ENCODE data around the gene UBE2D2.

The UBE2D2 gene

DNA sequence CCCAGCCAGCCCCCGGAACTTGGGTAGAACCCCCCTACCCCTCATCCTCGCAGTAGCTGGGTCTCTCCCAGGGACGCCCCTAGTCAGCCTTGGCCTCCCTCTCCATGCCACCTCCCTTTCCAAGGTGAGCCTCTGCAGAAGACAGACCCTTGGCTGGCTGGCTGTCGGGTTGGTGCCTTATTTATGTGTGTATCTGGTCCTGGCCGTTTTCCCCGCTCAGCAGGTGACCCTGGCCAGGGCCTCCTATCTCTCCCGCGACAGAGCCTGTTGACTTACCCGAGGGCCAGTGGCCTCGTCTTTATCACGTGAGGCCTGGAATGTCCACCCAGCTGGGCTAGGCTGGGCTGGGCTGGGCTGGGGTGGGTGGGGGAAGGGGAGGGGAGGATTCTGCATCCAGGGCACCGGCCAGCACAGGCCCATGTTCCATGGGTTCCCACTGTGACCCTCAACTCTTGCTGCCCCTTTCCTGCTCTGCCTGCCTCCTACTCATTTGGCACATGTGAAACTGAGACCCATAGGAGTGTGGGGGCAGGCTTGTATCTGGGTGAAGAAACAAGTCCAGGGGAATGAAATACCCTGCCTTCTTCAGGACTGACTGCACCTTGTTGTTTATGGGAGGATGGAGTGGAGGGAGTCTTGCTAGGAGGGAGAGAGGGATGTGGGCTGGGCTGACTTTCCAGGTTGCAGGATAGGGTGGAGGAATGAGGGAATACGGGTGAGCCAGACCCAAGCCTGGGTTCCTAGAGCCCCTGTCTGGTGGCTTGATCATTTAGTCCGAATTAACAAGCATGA, 90.1 kb downstream of the UBE2D2 start:
- H3K27ac ChIP-seq, result no peak overlapping the region
- TF ChIP-seq, protein P1, sequence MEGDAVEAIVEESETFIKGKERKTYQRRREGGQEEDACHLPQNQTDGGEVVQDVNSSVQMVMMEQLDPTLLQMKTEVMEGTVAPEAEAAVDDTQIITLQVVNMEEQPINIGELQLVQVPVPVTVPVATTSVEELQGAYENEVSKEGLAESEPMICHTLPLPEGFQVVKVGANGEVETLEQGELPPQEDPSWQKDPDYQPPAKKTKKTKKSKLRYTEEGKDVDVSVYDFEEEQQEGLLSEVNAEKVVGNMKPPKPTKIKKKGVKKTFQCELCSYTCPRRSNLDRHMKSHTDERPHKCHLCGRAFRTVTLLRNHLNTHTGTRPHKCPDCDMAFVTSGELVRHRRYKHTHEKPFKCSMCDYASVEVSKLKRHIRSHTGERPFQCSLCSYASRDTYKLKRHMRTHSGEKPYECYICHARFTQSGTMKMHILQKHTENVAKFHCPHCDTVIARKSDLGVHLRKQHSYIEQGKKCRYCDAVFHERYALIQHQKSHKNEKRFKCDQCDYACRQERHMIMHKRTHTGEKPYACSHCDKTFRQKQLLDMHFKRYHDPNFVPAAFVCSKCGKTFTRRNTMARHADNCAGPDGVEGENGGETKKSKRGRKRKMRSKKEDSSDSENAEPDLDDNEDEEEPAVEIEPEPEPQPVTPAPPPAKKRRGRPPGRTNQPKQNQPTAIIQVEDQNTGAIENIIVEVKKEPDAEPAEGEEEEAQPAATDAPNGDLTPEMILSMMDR (conservative IDR thresholded peaks at IDR 0.05), result no peak
- no peak for TF ChIP-seq ZFX (IDR thresholded peaks at IDR 0.05)

DNA sequence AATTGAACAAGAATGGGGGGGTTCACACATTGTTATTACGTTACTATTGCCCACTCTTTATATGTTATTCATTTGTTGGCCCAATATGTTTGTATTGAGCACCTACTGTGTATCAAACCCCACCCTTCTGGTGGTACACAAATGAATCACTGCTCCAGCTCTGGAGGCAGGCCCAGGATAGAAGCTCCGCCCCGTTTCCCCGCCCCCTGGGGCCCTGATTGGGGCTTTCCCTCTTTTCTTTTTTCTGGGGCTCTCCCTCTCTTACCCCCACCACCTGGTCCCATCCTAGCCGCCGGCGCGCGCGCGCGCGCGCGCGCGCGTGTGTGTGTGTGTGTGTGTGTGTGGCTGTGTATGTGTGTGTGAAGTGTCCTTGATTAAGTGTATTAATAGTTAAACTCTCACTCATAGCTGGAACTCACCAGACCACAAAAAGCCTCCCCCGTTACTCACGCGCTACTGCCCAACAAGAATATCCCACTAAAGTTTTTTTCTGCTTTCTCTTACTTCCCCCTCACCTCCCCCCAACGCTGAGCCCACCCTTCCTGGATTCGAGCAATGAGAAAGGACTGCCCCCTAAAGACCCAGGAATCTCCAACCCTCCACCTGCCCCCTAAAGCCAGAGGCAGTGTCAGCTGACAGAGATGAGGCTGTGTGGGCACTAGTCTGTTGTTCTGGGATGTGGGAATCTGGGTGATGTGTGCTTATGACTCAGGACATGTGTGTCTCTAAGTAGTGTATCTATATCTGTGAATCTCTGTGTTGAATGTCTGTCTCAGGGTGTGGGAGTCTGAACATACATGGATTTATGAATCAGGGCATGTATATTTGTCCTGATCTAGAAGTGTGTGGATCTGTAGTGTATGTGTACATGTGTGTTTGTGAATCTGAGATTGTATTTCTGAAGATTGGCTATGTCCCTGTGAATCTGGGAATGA, 91.0 kb downstream of the UBE2D2 start:
- TF ChIP-seq ZFX (IDR thresholded peaks at IDR 0.05), result no peak
- TF ChIP-seq, protein P1 (conservative IDR thresholded peaks at IDR 0.05), result no peak
- H3K27ac ChIP-seq, result no peak overlapping the region

DNA sequence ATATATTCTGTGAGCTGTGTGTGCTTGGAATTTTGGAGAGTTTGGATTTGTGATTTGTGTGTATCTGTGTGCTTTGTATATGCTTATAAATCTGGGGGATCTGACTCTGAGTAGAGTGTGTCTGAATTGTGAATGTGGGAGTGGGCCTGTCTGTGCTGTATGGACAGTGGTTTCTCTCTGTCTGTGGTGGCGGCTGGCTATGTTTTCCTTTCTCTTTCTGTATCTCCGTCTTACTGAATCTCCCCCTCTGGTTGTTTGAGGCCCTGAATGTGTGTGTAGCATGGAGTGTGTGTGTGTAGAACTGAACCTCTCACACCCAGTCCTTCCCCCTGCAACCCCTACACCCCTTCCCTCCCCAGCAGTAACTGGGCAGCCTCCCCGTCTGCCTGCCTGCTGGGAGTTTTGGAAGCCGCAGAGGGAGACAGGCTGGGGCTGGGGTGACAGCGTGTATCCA, 91.7 kb downstream of the UBE2D2 start:
- TF ChIP-seq ZFX (IDR thresholded peaks at IDR 0.05), result no peak
- H3K27ac ChIP-seq, result no peak overlapping the region

DNA sequence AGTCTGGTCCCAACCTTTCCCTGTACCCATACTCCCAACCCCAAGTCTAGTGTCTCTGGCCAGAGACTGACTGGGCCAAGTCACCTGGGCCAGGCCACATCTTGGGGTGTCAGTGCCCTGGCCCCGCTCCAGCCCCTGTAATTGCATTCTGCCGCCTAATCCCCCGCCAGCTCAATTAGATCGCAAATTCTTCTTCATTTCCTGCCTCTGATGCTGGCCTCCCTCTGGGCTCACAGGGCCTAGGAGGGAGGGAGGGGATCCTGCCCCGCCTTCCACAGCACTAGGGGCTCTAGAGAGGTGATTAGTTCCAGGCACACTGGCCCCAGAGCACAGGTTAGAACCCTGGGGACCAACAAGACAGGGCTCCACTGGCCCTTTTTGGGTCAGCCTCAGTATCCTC, 92.5 kb downstream of the UBE2D2 start:
- TF ChIP-seq, protein P1 (conservative IDR thresholded peaks at IDR 0.05), result no peak
- TF ChIP-seq ZFX (IDR thresholded peaks at IDR 0.05), result no peak
- H3K27ac ChIP-seq, result no peak overlapping the region

DNA sequence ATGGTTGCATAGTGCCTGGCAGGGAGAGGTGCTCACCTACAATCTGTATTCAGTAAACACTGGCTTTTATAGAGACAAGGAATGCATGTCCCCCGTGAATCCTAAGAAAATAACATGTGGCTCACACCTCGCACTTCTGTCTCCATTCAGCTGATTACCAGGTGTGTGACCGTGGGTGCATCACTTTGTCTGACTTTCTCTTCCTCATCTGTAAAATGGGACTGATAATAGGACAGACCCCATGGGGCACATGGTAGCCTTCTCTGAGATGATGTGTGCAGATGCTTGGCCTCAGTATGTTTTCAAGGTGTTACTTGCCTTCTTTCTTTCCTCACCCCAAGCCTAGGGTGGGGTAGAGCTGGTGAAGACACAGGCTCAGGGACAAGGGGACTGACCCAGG, 93.3 kb downstream of the UBE2D2 start:
- H3K27ac ChIP-seq, result no peak overlapping the region
- TF ChIP-seq, protein P1 (conservative IDR thresholded peaks at IDR 0.05), result no peak
- no peak for TF ChIP-seq ZFX (IDR thresholded peaks at IDR 0.05)

DNA sequence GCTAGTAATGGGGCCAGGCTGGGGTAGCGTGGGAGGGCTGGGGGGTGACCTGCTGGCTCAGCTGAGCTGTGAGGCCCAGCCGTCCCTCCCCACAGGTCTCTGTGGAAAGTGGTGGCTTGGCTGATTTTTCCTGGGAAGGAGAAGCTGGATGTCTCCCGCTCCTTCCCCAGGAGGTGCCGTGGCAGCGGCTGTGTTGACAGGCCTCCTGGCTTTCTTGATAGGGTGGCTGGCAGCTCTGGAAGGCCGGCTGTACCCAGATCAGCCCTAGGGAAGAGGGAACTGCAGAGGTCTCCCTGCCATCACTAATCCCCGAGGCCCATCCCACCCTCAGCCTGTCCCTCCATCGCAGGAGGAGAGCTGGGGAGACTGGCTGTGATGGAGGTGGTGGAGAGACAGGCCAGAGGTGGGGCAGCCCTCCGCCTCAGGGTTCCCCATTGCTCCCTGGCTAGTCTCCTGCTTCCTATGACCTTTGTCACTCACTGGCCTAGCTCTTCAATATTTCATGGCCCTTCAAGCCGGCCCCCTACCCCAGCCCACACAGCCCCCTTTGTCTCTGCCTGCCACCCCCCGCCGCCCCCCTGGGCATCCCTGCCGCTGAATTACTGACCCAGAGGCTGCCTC, 93.8 kb downstream of the UBE2D2 start:
- peak overlapping the region; percentile 60 for H3K27ac ChIP-seq
- no peak for TF ChIP-seq ZFX (IDR thresholded peaks at IDR 0.05)
- TF ChIP-seq, protein P1 (conservative IDR thresholded peaks at IDR 0.05), result no peak

DNA sequence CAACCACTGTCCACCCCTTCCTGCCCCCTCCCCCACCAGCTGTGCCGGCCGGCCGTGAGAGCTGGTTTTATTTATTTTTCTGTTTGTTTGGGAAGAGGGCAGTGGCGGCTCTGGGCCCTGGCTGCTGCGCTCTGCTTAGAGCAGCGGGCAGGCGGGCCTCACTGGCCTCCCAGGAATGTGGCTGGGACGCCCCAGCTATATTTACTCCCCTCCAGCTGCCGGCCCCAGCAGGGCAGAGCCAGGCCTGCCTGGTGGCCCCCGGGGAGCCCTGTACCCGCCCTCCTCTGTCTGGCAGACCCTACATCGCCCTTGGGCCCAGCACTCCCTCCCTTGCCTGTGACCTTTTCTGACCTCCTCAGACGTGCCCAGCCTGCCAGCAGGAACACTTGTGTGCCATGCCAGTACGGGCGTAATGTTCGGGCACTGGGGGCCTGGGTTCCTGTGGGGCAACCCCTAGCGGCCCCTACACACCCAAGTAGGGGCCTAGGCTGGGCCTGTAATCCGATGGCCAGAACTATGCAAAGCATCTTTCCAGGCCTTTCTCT, 94.7 kb downstream of the UBE2D2 start:
- peak overlapping the region; percentile 60 for H3K27ac ChIP-seq
- TF ChIP-seq, protein P1 (conservative IDR thresholded peaks at IDR 0.05), result no peak
- TF ChIP-seq ZFX (IDR thresholded peaks at IDR 0.05), result peak; percentile 55; the same call in 1 of the 2 replicates

All from C4-2B (cell line).